GF-D8 (cell line): ENCODE data around the gene BCAR1.
"Not testable (repeated sequence)": the region's sequence is repeated elsewhere in the genome, so short reads cannot be mapped to it uniquely, and the experiment has no call there.

Experiments used
- DNase-seq: peaks from one replicate; lab custom pipeline; 2025; lab: John Stamatoyannopoulos, UW

BCAR1 gene

GRCh38 chr16:75269358-75269757 lies 17.9 kb upstream of the BCAR1 start:
- not testable (repeated sequence) for DNase-seq

- DNase-seq, result no peak
Measured at GRCh38 chr16:75267631-75268264, 16.3 kb upstream of the BCAR1 start.

DNA sequence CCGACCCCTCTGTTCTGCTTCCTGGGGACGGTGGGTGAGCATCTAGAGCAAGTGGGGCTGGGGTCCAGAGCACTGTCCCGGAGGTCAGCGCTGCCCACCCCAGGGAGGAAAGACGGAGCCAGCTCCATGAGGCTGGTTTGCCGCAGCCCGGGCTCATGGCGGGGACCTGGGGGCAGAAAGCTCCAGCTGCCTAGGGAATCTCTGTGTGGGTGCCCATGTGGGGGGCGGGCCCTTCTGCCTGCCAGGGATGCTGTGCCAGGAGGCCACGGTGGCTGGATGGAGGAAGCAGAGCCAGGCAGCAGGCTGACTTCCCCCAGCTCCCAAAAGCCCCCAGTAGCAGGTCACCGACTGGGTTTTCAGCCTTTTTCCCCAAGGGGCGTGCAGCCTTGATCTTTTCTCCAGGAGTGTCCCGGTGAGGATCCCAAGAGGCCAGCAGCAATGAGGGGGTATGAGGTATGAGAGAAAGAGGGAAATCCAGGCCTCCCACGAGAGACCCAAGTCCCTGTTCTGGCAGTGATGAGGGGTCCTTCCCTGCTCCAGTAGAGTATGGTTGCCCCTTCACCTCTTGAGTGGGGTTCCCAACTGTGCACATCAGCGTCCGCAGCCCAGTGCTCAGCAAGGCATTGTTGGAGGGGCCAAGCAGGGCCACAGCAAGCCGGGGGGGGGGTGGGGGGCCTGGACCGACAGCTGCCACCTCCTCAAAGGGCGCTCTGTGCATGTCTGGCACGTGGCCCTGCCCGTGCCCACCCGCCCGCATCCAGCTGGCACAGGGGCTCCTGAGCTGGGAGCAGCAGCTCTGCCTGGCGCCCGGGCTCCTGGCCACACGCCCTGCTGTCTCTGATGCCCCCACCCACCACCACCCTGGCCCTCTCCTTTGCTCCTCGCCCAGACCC lies 15.6 kb upstream of the BCAR1 start:
- no peak for DNase-seq

DNA sequence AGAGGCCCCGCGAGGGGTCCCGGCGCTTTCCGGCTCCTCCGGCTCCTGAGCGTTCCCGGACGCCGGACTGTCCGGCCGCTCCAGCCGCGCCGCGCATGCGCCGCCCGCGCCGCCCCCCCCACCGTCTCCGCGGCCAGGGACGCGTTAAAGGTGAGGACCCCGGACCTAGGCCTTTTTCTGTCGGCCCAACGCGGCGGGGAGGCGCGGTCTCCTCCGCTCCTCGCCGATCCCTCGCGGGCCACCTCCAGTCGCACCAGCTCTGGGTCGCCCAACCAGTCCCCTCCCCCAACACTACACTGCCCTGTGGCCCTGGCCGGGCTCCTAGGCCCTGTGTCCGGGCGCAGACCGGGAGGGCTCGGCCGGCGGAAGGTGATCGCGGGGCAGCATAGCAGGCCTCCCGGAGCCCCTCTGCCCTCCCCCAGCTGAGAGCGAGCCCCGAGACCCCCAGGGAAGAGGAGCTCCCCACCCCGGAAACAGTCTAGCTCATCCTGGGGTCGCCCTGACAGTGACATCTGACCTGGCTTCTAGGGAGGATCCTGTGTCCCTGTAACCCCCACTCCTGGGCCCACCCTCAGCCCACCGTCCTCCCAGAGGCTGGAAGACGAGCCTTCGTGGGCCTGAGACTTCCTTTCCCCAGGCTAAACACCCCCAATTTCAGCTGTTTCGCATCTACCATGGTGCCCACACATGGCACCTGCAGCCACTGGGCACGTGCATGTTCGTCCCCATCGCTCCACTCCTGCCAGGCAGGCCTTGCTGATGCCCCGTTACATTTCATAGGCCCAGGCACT lies 14.7 kb upstream of the BCAR1 start:
- DNase-seq, result no peak

DNA sequence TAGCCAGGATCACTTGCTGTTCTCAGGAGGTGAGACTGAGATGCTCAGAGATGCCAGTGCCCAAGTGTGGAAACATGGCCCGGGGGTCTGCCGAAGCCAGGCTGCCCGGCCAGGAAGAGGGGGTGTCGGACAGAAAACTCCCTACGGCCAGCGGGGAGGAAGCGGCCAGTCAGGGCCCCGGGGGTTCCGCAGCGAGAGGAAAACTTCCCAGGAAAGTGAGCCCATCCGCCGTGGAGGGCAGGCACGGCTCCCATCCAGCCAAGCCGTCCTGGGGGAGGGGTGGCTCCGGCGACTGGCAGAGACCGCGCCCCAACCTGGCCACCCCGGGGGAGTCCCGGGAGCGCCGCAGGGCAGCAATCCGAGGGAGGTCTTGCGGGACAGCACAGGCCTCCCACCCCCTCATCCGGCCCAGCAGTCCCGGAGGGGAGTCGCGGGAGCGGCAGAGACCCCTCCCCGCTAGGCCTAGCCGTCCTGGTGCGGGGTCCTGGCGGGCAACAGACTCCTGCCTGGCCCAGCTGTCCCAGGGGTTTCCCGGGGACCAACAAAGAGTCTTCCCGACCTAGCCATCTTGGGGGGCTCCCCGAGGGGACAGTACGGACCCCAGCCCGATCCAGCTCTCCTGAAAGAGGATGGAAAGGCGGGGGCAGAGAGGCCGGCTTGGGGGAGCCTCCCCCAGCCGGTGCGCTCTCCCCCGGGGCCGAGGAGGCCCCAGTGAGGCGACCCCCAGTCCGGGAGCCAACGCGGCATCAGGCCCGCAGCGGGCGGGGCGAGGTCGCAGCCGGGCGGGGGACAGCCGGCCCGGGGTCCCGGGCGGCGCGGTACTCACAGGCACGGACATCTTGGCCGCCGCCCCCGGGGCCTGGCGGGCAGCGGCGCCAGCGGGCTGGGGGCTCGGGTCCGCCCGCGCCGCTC lies 13.8 kb upstream of the BCAR1 start:
- DNase-seq, result no peak

- DNase-seq, result no peak
Measured at GRCh38 chr16:75264457-75264998, 13.1 kb upstream of the BCAR1 start.

GRCh38 chr16:75263963-75264445 lies 12.6 kb upstream of the BCAR1 start:
- DNase-seq, result no peak

DNA sequence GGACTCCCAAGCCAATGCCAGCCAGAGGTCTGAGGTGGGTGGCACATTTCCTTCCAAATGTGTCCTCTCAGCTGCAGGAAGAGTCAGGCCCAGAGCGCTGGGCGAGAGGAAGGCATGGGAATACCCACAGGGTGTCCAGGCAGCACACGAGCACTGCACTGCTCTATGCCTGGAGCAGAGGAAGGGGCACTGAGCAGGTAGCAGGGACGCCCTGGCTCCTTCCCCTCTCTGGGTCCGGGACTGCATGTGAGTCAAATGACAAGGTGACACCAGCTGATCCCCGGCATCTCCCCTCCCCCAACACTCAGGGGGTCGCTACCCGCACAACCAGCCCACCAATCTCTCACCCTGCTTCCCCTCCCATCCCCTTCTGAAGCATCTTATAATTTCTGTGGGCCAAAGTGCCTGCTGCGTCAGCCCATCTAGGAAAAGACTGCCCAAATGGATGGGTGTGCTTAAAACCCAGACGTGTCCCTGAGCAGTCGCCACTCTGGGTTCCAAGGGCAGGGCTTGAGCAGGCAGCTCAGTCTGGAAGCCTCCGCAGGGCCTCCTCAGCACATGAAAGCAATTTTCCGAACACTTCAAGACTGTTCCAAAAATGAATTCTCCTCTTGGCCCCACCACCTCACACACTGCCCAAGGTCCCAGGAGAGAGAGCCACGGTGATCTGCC lies 12.0 kb upstream of the BCAR1 start:
- DNase-seq, result no peak

- DNase-seq, result no peak
Measured at GRCh38 chr16:75262800-75263127, 11.3 kb upstream of the BCAR1 start.

DNA sequence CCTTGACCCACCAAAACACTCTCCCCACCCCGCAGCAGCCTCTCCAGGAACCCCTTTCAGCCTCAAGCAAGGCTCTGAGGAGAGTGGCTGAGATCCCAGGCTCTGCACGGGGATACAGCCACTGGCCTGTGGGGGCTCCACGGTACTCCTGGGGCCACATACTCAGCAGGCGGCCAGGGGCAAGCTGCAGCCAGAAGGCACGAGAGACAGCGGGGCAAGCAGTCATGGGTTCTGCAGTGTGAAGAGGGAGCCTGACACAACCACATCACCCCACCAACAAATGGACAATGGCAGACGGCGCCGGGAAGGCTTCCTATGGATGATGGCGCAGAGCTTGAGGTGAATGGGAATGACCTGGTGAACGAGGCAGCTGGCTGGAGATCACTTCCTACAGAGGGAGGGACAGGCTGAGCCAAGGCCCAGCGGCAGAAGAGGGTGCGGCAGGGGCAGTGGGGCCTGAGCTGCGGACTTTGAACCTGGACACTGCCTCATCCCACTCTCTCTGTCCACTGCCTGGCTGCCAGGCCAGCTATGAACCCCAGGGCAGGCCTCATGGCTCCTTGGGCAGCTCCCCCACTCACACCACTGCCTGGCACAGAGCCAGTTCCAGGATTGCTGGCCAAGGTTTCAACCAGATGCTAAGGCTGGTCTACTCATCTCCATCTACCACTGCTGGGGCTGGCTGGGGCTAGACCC lies 10.8 kb upstream of the BCAR1 start:
- DNase-seq, result no peak

GRCh38 chr16:75261590-75262078 lies 10.2 kb upstream of the BCAR1 start:
- DNase-seq, result no peak

DNA sequence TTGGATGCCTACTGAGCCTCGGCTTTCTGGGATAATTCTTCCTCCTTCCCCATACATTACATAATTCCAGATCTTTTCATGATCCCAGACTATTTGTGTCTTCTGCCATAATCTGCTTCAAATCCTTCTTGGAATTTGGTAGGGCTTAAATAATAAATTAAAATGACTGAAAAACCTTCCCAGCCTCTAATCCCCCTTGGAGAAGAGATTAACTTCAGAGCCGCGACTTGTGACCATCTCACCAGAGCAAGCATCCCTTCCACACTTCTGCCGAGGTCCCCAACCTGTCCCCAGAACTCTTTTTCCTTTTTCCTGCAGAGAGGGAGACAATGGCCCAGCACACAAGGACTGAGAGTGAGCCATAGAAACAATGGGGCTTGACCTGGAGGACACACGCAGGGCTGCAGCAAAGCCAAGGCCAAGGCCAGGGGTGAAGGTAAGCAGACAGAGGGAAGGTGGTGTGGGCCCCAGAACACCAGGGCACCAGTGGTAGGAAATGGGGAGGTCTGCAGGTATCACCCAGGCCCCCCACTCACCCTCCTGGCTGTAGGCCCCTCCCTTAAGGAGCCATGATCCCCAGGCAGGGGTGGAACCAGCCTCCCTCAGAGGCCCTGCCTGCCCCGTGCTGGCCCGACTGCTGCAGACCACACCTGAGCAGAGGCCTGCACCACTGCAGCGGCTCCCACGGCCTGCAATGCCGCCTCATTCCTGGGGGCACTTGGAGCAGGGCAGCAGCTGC lies 9.6 kb upstream of the BCAR1 start:
- no peak for DNase-seq

DNA sequence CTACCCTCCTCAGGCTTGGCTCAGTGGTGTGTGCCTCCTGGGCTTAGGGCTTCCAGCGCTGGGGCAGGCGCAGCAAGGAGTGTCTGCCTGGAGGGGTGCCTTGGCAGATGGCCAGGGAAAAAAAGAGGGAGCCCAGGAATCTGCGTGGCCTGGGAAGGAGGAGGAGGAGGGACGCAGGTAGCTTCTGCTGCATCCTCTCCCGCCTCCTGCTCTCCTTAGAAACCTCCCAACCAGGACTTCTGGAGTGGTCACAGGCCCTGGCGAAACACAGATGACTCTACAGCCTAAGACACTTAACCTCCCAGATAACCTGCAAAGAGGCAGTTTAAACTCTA lies 7.3 kb upstream of the BCAR1 start:
- DNase-seq, result no peak

- DNase-seq, result no peak
Measured at GRCh38 chr16:75257886-75258806, 6.7 kb upstream of the BCAR1 start.

GRCh38 chr16:75256696-75257343 lies 5.4 kb upstream of the BCAR1 start:
- DNase-seq, result no peak

DNA sequence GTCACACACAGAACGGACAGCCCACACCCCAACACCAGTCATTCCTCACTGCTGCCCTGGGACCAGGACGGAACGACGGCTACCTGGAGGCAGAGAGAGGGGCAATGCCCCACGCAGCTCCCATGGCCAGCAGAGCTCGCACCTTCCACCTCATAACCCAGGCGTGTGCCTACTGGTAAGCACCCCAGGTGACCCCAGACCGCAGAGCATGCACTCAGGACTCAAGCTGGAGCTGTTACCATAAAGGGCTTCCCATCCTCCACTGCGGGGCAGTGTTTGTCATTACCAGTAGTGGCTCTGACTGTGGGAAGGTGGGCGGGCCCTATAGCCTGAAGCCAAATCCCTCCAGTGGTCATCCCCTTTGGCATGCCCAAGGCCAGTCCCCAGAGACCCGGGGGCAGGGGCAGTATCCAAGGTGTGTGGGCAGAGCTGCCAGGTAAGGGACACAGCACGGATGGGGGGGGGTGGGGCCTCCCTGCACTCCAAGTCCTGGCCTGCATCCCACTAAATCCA lies 4.7 kb upstream of the BCAR1 start:
- no peak for DNase-seq

- no peak for DNase-seq
Measured at GRCh38 chr16:75254359-75254837, 3.0 kb upstream of the BCAR1 start.
